ENCODE measurements around the gene THRAP3.

GRCh38 chr1:36301220-36301619 is 77.0 kb downstream of the THRAP3 start:
- no peak for TF ChIP-seq TAF1 (IDR thresholded peaks at IDR 0.05; ENCODE audit: borderline replicate concordance, low read depth, low read length)
- no peak for TF ChIP-seq POLR2AphosphoS5 (IDR thresholded peaks at IDR 0.05; ENCODE audit: low read depth, low read length)

All from GM12892 (cell line).